ENCODE data around the gene HSF2BP.

HSF2BP gene

GRCh38 chr21:43603233-43603626, 56.1 kb downstream of the HSF2BP start:
- TF ChIP-seq CTCF (IDR thresholded peaks at IDR 0.05; ENCODE audit: low read depth, low read length, missing control alignments): no peak
- no peak for DNase-seq (ENCODE audit: low read depth)
- no peak overlapping the region for H3K4me3 ChIP-seq (ENCODE audit: low read depth, low read length)

GRCh38 chr21:43602266-43603232, 56.7 kb downstream of the HSF2BP start:
- no peak for TF ChIP-seq CTCF (IDR thresholded peaks at IDR 0.05; ENCODE audit: low read depth, low read length, missing control alignments)
- no peak overlapping the region for H3K4me3 ChIP-seq (ENCODE audit: low read depth, low read length)
- no peak for DNase-seq (ENCODE audit: low read depth)

- no peak for TF ChIP-seq CTCF (IDR thresholded peaks at IDR 0.05; ENCODE audit: low read depth, low read length, missing control alignments)
- no peak overlapping the region for H3K4me3 ChIP-seq (ENCODE audit: low read depth, low read length)
- DNase-seq (ENCODE audit: low read depth): no peak
Measured at GRCh38 chr21:43600642-43601402, 58.5 kb downstream of the HSF2BP start.

GRCh38 chr21:43599728-43600127, 59.6 kb downstream of the HSF2BP start:
- DNase-seq (ENCODE audit: low read depth): no peak
- H3K4me3 ChIP-seq (ENCODE audit: low read depth, low read length): no peak overlapping the region
- no peak for TF ChIP-seq CTCF (IDR thresholded peaks at IDR 0.05; ENCODE audit: low read depth, low read length, missing control alignments)

- no peak for TF ChIP-seq CTCF (IDR thresholded peaks at IDR 0.05; ENCODE audit: low read depth, low read length, missing control alignments)
- H3K4me3 ChIP-seq (ENCODE audit: low read depth, low read length): no peak overlapping the region
- no peak for DNase-seq (ENCODE audit: low read depth)
Measured at GRCh38 chr21:43598416-43599120, 60.7 kb downstream of the HSF2BP start.

GRCh38 chr21:43597540-43598250, 61.6 kb downstream of the HSF2BP start:
- no peak overlapping the region for H3K4me3 ChIP-seq (ENCODE audit: low read depth, low read length)
- TF ChIP-seq CTCF (IDR thresholded peaks at IDR 0.05; ENCODE audit: low read depth, low read length, missing control alignments): no peak
- DNase-seq (ENCODE audit: low read depth): no peak
